Left lobe of liver (tissue), 2 donors: Measurements from ENCODE around the gene SPARC. TPM values are rescaled to one million over a fixed set of nuclear protein-coding genes. Genes with fewer than 3 reads are reported as not detected.

ENCODE experiments used
- ATAC-seq: fragments of 200-7000 bp; cut with Tn5 transposase; one replicate; pipeline ENCODE4 v1.9.1; 2020; ENCODE audit warnings: mild to moderate bottlenecking, moderate library complexity
- DNase-seq: peaks from one replicate; pipeline ENCODE4 v3.0.0-alpha.2; 2020; ENCODE audit warnings: low spot score
- total RNA-seq: library from RNA; stranded (reverse); gene quantifications from one replicate; pipeline ENCODE4 v1.2.1, GENCODE V29; 2021
- donor health status: DM: no; HTN: no; CAD: no; lungs with moderate emphysema.
- donor health status: DM: no; HTN: yes; CAD: no.

SPARC gene
- total RNA-seq, 1 donor from 2014 or later, result 90.7 TPM

- ATAC-seq, result no peak
Measured at GRCh38 chr5:151679421-151680155, 7.1 kb downstream of the SPARC start.

GRCh38 chr5:151678713-151679112 is 8.0 kb downstream of the SPARC start:
- ATAC-seq, result no peak

More at GRCh38 chr5:151679421-151680155, 7.1 kb downstream of the SPARC start:
- no peak for DNase-seq

GRCh38 chr5:151677776-151678545 is 8.8 kb downstream of the SPARC start:
- no peak for DNase-seq
- ATAC-seq, result peak; percentile 40

More at GRCh38 chr5:151678713-151679112, 8.0 kb downstream of the SPARC start:
- DNase-seq, result no peak

- DNase-seq (no peak), ATAC-seq (peak; percentile 21)
Measured at GRCh38 chr5:151676719-151677118, 10.0 kb downstream of the SPARC start.

- ATAC-seq (peak; percentile 11), DNase-seq (no peak)
Measured at GRCh38 chr5:151676314-151676712, 10.4 kb downstream of the SPARC start.

- peak; percentile 42 for ATAC-seq
Measured at GRCh38 chr5:151675611-151676313, 11.0 kb downstream of the SPARC start.

GRCh38 chr5:151674626-151675610 is 11.8 kb downstream of the SPARC start:
- ATAC-seq (no peak), DNase-seq (no peak)

More at GRCh38 chr5:151675611-151676313, 11.0 kb downstream of the SPARC start:
- DNase-seq, result no peak

GRCh38 chr5:151673421-151673820 is 13.3 kb downstream of the SPARC start:
- DNase-seq (no peak), ATAC-seq (no peak)

- ATAC-seq (no peak), DNase-seq (peak; percentile 36)
Measured at GRCh38 chr5:151672516-151672915, 14.2 kb downstream of the SPARC start.

- ATAC-seq, result peak; percentile 42
- peak; percentile 43 for DNase-seq
Measured at GRCh38 chr5:151671950-151672349, 14.8 kb downstream of the SPARC start.

GRCh38 chr5:151670953-151671636 is 15.6 kb downstream of the SPARC start:
- ATAC-seq (no peak), DNase-seq (no peak)

GRCh38 chr5:151670083-151670686 is 16.5 kb downstream of the SPARC start:
- ATAC-seq, result peak; percentile 42
- DNase-seq, result no peak

GRCh38 chr5:151667083-151667482 is 19.6 kb downstream of the SPARC start:
- no peak for ATAC-seq
- DNase-seq, result no peak

- DNase-seq, result no peak
- ATAC-seq, result no peak
Measured at GRCh38 chr5:151665613-151666012, 21.1 kb downstream of the SPARC start.

GRCh38 chr5:151664694-151665585 is 21.8 kb downstream of the SPARC start:
- DNase-seq (no peak), ATAC-seq (no peak)

GRCh38 chr5:151663617-151664293 is 23.0 kb downstream of the SPARC start:
- DNase-seq (peak; percentile 51), ATAC-seq (peak; percentile 55)

- no peak for ATAC-seq
- DNase-seq, result no peak
Measured at GRCh38 chr5:151662805-151663204, 23.9 kb downstream of the SPARC start.
